Sigmoid colon (tissue), 4 donors: ENCODE measurements around the gene STYXL2.

Experiments
- CTCF ChIP-seq, 4 experiments: fragments of 450-650 bp in 3 of 4; fragments of 200-600 bp in 1 of 4; IDR thresholded peaks; one replicate each; pipeline ENCODE4 v1.5.1; 2016 to 2019; ENCODE audit warnings: antibody characterized with exemption in 4 of 4, mild to moderate bottlenecking in 3 of 4, moderate library complexity in 2 of 4
- EP300 ChIP-seq, 4 donors: sonication (generic); formaldehyde crosslinking; IDR thresholded peaks; one replicate each; pipeline ENCODE4 v1.6.1; 2017; ENCODE audit warnings: antibody characterized with exemption in 4 of 4
- POLR2A ChIP-seq, 2 donors: fragments of 450-650 bp; IDR thresholded peaks; one replicate each; pipeline ENCODE4 v1.6.1; 2016; ENCODE audit warnings: antibody characterized with exemption in 2 of 2, mild to moderate bottlenecking in 2 of 2, moderate library complexity in 2 of 2
- POLR2AphosphoS5 ChIP-seq, 4 donors: sonication (generic); formaldehyde crosslinking; IDR thresholded peaks; one replicate each; pipeline ENCODE4 v1.6.1; 2017; ENCODE audit warnings: antibody characterized with exemption in 4 of 4

GRCh38 chr1:167083871-167084270, 10.0 kb upstream of the STYXL2 start:
- TF ChIP-seq CTCF (IDR thresholded peaks at IDR 0.05) (no peak), EP300 (IDR thresholded peaks at IDR 0.05) (no peak), POLR2A (IDR thresholded peaks at IDR 0.05) (no peak), POLR2AphosphoS5 (IDR thresholded peaks at IDR 0.05) (no peak)
